ENCODE data around the gene ZNF695.

DNA sequence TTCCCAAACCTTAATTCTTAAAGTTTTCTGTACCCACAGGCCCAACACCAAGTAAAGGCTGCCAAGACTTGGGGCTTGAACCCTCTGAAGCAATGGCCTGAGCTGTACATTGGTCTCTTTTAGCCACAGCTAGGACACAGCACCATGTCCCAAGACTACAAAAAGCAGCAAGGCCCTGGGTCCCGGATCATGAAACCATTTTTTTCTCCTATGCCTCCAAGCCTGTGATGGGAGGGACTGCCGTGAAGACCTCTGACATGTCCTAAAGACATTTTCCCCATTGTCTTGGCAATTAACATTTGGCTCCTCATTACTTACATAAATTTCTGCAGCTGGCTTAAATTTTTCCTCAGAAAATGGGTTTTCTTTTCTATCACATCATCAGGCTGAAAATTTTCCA, 39.8 kb upstream of the ZNF695 start:
- TF ChIP-seq, protein P1, sequence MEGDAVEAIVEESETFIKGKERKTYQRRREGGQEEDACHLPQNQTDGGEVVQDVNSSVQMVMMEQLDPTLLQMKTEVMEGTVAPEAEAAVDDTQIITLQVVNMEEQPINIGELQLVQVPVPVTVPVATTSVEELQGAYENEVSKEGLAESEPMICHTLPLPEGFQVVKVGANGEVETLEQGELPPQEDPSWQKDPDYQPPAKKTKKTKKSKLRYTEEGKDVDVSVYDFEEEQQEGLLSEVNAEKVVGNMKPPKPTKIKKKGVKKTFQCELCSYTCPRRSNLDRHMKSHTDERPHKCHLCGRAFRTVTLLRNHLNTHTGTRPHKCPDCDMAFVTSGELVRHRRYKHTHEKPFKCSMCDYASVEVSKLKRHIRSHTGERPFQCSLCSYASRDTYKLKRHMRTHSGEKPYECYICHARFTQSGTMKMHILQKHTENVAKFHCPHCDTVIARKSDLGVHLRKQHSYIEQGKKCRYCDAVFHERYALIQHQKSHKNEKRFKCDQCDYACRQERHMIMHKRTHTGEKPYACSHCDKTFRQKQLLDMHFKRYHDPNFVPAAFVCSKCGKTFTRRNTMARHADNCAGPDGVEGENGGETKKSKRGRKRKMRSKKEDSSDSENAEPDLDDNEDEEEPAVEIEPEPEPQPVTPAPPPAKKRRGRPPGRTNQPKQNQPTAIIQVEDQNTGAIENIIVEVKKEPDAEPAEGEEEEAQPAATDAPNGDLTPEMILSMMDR (conservative IDR thresholded peaks at IDR 0.05; ENCODE audit: low read length) = no peak
- TF ChIP-seq EZH2phosphoT487 (IDR thresholded peaks at IDR 0.05; ENCODE audit: borderline replicate concordance) = no peak
